Activated naive CD4-positive, alpha-beta T cell treated with anti-CD3 and anti-CD28 coated beads, Interleukin-2, amount 50 U/mL, for 24 hours (primary cell): ENCODE results near the gene VWF.
"Not testable (repeated sequence)": the region's sequence is repeated elsewhere in the genome, so short reads cannot be mapped to it uniquely, and the experiment has no call there.

Experiments
- H3K27ac Mint-ChIP-seq: one replicate; pipeline ENCODE4 v1.8.0; 2021; ENCODE audit warnings: mild to moderate bottlenecking, mixed read lengths
- H3K27me3 Mint-ChIP-seq: one replicate; pipeline ENCODE4 v1.8.0; 2021; ENCODE audit warnings: mixed read lengths
- H3K36me3 Mint-ChIP-seq: one replicate; pipeline ENCODE4 v1.8.0; 2021; ENCODE audit warnings: mixed read lengths
- H3K4me1 Mint-ChIP-seq: one replicate; pipeline ENCODE4 v1.8.0; 2021; ENCODE audit warnings: mixed read lengths
- H3K4me3 Mint-ChIP-seq: one replicate; pipeline ENCODE4 v1.8.0; 2021; ENCODE audit warnings: mild to moderate bottlenecking, mixed read lengths
- H3K9me3 Mint-ChIP-seq: one replicate; pipeline ENCODE4 v1.8.0; 2021; ENCODE audit warnings: mixed read lengths

VWF gene

GRCh38 chr12:6124411-6125309 is at the start of gene VWF:
Gene VWF, minus strand, starts transcription at chr12:6124670. Its CDS starts 1,474 bp downstream, at chr12:6123196.
- Mint-ChIP-seq H3K36me3 (no peaks in the 10 kb centered on the region), H3K4me1 (no peaks in the 10 kb centered on the region), H3K4me3 (no peak within 1 kb of the TSS), H3K27me3 (no peaks in the 10 kb centered on the region), H3K9me3 (no peaks in the 10 kb centered on the region), H3K27ac (no peak within 1 kb of the TSS)

DNA sequence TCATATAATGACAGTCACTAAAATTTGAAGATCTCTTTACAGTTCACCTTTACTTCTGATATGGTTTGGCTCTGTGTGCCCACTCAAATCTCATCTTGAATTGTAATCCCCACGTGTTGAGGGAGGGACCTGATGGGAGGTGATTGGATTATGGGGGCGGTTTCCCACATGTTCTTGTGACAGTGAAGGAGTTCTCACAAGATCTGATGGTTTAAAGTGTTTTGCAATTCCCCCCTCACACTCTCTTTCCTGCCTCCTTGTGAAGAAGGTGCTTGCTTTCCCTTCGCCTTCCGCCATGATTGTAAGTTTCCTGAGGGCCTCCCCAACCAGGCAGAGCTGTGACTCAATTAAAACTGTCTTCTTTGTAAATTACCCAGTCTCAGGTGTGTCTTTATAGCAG is 48.4 kb upstream of the VWF start:
- H3K27me3 Mint-ChIP-seq, result no peaks in the 10 kb centered on the region
- no peak overlapping the region for H3K4me3 Mint-ChIP-seq
- H3K4me1 Mint-ChIP-seq, result peaks cover 22% of the 10 kb centered on the region
- no peaks in the 10 kb centered on the region for H3K9me3 Mint-ChIP-seq
- no peak overlapping the region for H3K27ac Mint-ChIP-seq
- H3K36me3 Mint-ChIP-seq, result peaks cover 2% of the 10 kb centered on the region

- Mint-ChIP-seq H3K27me3 (no peaks in the 10 kb centered on the region), H3K36me3 (peaks cover 2% of the 10 kb centered on the region), H3K27ac (no peak overlapping the region), H3K4me3 (no peak overlapping the region), H3K9me3 (no peaks in the 10 kb centered on the region), H3K4me1 (peaks cover 30% of the 10 kb centered on the region)
These were observed 47.6 kb upstream of the VWF start for GRCh38 chr12:6172086-6172485.

DNA sequence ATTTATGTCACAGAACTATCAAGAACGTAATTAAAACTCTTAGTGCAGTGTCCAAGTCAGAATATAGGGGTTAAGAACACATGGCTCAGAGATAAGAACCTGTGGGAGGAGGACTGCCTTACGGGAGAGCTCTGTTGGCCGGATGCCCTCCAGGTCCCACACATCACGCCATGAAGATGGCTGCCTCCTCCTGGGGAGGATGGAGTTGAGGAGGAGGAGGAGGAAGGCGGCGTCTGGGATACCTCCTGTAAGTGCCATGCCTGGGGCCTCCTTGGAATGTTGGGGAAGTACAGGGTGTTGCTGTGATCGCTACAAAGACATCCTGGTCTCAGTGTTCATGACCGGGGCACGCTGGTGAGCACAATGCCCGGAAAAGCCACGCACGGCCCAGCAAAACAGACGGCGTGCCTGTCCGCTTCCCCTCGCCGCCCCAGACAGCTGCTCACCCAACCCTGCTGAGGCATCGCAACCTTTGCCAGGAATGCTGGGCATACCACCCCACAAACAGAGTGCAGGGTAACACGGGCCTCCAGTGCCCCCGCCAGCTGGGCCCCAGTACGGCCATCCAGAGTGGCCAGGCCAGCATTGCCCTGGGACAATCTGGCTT is 47.0 kb upstream of the VWF start:
- Mint-ChIP-seq H3K27me3 (no peaks in the 10 kb centered on the region), H3K36me3 (peaks cover 2% of the 10 kb centered on the region), H3K4me3 (no peak overlapping the region), H3K4me1 (peaks cover 34% of the 10 kb centered on the region), H3K9me3 (no peaks in the 10 kb centered on the region), H3K27ac (no peak overlapping the region)

GRCh38 chr12:6167327-6168280 is 43.1 kb upstream of the VWF start:
- Mint-ChIP-seq H3K4me1 (peaks cover 44% of the 10 kb centered on the region), H3K9me3 (no peaks in the 10 kb centered on the region), H3K4me3 (peak overlapping the region; percentile 37), H3K27ac (peak overlapping the region; percentile 91), H3K27me3 (no peaks in the 10 kb centered on the region), H3K36me3 (no peaks in the 10 kb centered on the region)

GRCh38 chr12:6166808-6167207 is 42.3 kb upstream of the VWF start:
- no peak overlapping the region for H3K4me3 Mint-ChIP-seq
- H3K27me3 Mint-ChIP-seq, result no peaks in the 10 kb centered on the region
- H3K27ac Mint-ChIP-seq, result peak overlapping the region; percentile 91

GRCh38 chr12:6165395-6165794 is 40.9 kb upstream of the VWF start:
- peaks cover 44% of the 10 kb centered on the region for H3K4me1 Mint-ChIP-seq
- no peaks in the 10 kb centered on the region for H3K27me3 Mint-ChIP-seq
- no peak overlapping the region for H3K4me3 Mint-ChIP-seq
- no peaks in the 10 kb centered on the region for H3K36me3 Mint-ChIP-seq
- no peaks in the 10 kb centered on the region for H3K9me3 Mint-ChIP-seq
- no peak overlapping the region for H3K27ac Mint-ChIP-seq

More at GRCh38 chr12:6166808-6167207, 42.3 kb upstream of the VWF start:
- Mint-ChIP-seq H3K9me3 (no peaks in the 10 kb centered on the region), H3K4me1 (peaks cover 44% of the 10 kb centered on the region), H3K36me3 (no peaks in the 10 kb centered on the region)

DNA sequence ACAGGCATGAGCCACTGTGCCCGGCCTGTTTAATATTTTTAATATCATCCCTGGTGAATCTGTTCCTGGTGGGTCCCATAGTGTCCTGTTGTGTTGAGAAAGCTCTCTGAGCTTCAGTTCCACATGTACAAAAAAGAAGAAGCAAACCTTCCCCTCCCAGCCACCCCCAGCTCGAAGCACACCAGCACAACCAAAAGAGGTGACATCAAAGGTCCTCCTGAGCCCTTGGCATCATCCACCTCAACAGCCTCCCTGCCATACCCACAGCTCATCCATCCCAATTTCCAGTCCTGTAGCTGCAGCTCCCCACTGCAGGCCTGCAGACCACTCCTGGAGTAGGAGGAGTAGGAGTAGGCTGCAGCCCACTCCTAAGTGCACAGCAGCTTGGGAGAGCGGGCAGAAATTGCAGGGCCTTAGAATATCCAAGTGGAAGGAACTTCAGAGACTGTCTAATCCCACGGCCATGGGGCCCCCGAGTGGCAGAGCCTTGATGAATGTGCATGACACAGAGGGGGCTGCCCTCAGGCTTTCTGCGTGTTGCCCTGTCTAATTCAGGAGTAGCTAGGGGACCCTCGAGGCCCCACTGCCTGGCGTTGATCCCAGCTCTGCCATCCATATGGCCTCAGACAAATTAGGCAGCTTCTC is 39.1 kb upstream of the VWF start:
- H3K4me3 Mint-ChIP-seq, result no peak overlapping the region
- no peaks in the 10 kb centered on the region for H3K9me3 Mint-ChIP-seq
- no peaks in the 10 kb centered on the region for H3K36me3 Mint-ChIP-seq
- no peaks in the 10 kb centered on the region for H3K27me3 Mint-ChIP-seq
- H3K27ac Mint-ChIP-seq, result no peak overlapping the region
- peaks cover 27% of the 10 kb centered on the region for H3K4me1 Mint-ChIP-seq

DNA sequence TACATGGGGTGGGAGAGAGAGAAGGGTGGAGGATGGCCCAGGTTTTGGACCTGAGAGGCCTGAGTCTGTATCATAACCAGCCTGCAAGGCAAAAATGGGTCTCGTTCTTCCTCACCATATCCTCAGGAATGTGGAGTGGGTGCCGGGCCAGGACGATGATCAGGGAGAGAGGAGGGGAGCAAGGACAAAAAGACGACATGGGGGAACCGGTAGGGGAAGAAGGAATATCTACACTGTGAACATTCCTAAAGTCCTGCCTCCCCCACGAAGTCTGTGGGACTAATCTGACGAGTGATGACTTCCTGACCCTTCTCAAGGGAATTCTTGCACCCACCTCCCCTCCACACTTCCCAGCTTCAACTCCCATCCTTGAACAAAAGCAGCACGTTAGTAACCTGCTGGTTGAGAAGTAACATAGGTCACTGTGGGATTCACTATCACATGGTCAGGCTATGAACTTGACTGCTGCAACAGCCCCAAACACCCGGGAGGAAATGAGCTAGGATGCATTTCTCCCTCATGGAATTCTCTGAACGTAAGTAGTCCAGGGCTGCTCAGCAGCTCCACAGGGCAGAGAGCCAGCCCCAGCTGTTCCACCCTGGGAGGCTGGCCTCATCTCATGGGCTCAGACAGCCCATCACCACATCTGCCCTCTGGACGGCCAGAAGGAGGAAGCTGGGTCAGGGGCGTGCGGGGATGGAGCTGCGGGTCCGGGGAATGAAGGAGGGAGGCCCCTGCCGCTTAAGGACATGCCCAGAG is 36.8 kb upstream of the VWF start:
- no peaks in the 10 kb centered on the region for H3K36me3 Mint-ChIP-seq
- no peaks in the 10 kb centered on the region for H3K27me3 Mint-ChIP-seq
- H3K27ac Mint-ChIP-seq, result no peak overlapping the region
- H3K4me3 Mint-ChIP-seq, result no peak overlapping the region
- peaks cover 13% of the 10 kb centered on the region for H3K4me1 Mint-ChIP-seq
- H3K9me3 Mint-ChIP-seq, result no peaks in the 10 kb centered on the region

DNA sequence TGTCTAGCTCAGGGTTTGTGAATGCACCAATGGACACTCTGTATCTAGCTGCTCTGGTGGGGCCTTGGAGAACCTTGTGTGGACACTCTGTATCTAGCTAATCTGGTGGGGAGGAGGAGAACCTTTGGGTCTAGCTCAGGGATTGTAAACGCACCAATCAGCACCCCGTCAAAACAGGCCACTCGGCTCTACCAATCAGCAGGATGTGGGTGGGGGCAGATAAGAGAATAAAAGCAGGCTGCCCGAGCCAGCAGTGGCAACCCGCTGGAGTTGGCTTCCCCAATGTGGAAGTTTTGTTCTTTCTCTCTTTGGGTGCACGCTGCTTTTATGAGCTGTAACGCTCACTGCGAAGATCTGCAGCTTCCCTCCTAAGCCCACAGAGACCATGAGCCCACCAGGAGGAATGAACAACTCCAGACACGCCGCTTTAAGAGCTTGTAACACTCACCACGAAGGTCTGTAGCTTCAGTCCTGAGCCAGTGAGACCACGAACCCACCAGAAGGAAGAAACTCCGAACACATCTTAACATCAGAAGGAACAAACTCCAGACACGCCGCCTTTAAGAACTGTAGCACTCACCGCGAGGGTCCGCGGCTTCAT is 35.7 kb upstream of the VWF start:
- not testable (repeated sequence) for H3K36me3 Mint-ChIP-seq

DNA sequence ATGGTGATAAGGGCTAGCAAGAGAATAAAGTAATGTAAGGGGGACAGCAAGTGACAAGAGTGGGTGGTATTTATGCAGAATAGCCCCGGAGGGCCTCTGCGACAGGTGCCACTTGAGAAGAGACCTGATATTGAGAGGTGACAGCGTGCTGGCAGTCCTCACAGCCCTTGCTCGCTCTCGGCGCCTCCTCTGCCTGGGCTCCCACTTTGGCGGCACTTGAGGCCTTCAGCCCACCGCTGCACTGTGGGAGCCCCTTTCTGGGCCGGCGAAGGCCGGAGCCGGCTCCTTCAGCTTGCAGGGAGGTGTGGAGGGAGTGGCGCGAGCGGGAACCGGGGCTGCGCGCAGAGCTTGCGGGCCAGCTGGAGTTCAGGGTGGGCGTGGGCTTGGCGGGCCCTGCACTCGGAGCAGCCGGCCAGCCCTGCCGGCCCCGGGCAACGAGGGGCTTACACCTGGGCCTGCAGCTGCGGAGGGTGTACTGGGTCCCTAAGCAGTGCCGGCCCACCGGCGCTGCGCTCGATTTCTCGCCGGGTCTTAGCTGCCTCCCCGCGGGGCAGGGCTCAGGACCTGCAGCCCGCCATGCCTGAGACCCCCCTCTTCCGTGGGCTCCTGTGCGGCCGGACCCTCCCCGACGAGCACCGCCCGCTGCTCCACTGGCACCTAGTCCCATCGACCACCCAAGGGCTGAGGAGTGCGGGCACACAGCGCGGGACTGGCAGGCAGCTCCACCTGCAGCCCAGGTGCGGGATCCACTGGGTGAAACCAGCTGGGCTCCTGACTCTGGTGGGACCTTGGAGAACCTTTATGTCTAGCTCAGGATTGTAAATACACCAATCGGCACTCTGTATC is 34.9 kb upstream of the VWF start:
- H3K9me3 Mint-ChIP-seq, H3K36me3 Mint-ChIP-seq, H3K4me1 Mint-ChIP-seq, H3K27me3 Mint-ChIP-seq, H3K27ac Mint-ChIP-seq, H3K4me3 Mint-ChIP-seq: not testable (repeated sequence)

More for the DNA sequence above, 35.7 kb upstream of the VWF start:
- not testable (repeated sequence) for H3K27me3 Mint-ChIP-seq, H3K4me3 Mint-ChIP-seq, H3K4me1 Mint-ChIP-seq, H3K9me3 Mint-ChIP-seq, H3K27ac Mint-ChIP-seq

GRCh38 chr12:6158749-6159148 is 34.3 kb upstream of the VWF start:
- no peaks in the 10 kb centered on the region for H3K36me3 Mint-ChIP-seq
- no peak overlapping the region for H3K27ac Mint-ChIP-seq
- H3K4me1 Mint-ChIP-seq, result peaks cover 6% of the 10 kb centered on the region
- no peaks in the 10 kb centered on the region for H3K9me3 Mint-ChIP-seq
- H3K4me3 Mint-ChIP-seq, result no peak overlapping the region
- H3K27me3 Mint-ChIP-seq, result no peaks in the 10 kb centered on the region

GRCh38 chr12:6158255-6158654 is 33.8 kb upstream of the VWF start:
- H3K9me3 Mint-ChIP-seq, result no peaks in the 10 kb centered on the region
- no peaks in the 10 kb centered on the region for H3K27me3 Mint-ChIP-seq
- H3K4me1 Mint-ChIP-seq, result peaks cover 6% of the 10 kb centered on the region
- H3K27ac Mint-ChIP-seq, result no peak overlapping the region
- H3K4me3 Mint-ChIP-seq, result no peak overlapping the region
- H3K36me3 Mint-ChIP-seq, result no peaks in the 10 kb centered on the region

GRCh38 chr12:6157482-6157881 is 33.0 kb upstream of the VWF start:
- H3K36me3 Mint-ChIP-seq, result no peaks in the 10 kb centered on the region

More at GRCh38 chr12:6157482-6157881, 33.0 kb upstream of the VWF start:
- H3K4me1 Mint-ChIP-seq, result peaks cover 6% of the 10 kb centered on the region
- H3K4me3 Mint-ChIP-seq, result no peak overlapping the region
- H3K27me3 Mint-ChIP-seq, result no peaks in the 10 kb centered on the region
- no peaks in the 10 kb centered on the region for H3K9me3 Mint-ChIP-seq
- H3K27ac Mint-ChIP-seq, result no peak overlapping the region
